Activated CD8-positive, alpha-beta memory T cell treated with anti-CD3 and anti-CD28 coated beads for 24 hours (primary cell): Measurements from ENCODE around the gene F3.
"Not testable (repeated sequence)": the region's sequence is repeated elsewhere in the genome, so short reads cannot be mapped to it uniquely, and the experiment has no call there.

Source experiments
- DNase-seq: peaks from one replicate; pipeline ENCODE4 v3.0.0-alpha.2; 2020

F3 gene

DNA sequence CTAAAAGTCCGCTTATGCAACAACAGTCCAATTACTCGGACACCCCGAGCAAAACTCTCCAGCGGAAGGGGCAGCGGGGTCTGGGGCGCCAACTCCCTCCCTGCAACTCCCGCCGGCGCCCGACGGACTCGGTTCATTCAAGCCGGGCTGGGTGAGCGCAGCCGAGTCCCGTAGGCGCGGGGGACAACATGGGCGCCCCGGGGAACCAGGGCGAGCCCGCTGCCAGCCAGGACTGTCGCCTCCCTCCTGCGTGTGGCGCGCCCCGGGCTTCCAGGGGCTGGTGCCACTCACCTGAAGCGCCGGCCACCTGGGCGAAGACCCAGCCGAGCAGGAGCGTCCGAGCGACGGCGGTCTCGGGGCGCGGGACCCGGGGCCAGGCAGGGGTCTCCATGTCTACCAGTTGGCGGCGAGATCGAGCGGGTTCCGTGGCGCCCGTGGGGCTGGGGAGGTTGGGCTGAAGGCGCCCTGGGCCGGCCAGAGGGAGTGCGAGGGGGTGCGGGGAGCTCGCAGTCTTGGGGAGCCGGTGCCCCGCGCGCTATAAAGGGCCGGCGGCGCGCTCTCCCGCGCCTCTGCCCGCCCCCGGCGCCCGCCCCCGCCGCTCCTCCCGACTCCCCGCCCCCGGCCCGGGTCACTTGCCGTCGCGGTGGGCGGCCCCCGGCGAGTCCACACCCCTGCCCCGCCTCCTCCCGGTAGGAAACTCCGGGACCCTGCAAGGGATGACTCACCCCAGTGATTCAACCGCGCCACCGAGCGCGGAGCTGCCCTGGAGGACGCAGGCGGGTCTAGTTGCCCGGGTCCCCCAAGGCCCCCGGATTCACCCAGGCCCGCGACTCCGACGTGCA, at the start of gene F3:
Gene F3, minus strand, starts transcription at position 514 of the 842 bp plus-strand sequence. Its CDS starts 123 bp downstream, at position 391.
- peak; percentile 86 for DNase-seq

DNA sequence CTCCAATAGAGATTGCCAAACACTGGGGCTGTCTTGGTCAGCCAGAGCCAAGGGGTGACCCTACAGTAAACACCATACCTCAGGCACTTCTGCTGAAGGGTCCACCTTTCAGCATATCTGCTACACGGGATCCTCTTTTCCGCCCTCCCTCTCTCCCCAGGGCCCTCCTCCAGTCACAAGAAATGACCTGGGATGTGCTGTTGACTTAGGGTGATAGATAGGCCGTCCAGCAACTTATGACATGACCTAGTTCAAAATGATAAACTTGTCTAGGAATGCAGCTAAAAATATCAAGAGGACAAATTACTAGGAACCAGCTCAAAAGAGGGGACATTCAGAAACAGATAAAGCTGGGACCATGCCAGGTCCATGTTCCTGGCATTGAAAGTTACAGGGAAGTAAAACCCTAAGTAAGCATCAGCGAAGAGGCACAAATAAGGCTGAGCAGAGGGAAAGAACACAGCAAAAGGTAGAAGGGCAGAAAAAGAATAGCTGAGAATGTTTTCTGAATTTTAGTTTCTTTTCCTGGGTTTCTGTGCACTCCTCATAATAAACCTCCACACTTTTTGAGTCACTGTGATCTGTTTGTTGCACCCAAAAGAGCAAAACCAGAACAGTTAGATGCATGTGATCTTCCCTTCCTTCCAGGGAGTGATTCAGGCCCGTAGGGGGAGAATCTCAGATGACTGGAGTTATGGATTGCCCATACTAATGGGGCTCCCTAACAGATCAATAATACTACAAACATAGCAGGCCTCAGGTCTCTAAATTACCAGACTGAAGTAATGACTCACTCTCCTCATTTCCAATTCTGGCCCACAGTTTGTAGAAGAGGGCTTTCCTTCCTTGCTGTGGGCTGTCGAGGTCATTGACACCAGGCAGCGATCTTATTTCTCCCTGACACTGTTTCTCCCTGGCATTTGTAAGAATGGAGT, 48.9 kb upstream of the F3 start:
- no peak for DNase-seq

DNA sequence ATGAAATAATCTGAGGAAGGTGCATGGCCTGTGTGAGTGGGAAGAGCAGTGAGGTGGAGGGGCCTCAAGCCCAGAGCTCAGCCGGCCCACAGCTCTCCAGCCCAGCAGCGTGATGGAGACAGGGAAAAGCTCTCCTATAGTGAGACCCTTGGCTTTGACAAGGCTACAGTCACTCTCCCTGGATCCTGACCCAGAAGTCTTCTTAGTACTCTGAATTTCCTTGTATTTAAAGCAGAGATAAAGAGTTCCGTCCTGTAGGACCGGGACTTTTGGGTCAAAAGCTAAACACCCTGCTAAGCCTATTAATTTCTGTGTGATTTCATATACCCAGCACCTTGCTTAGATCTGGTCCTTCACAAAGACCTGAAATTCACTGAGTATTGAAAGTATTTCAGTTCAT, 48.2 kb upstream of the F3 start:
- no peak for DNase-seq

DNA sequence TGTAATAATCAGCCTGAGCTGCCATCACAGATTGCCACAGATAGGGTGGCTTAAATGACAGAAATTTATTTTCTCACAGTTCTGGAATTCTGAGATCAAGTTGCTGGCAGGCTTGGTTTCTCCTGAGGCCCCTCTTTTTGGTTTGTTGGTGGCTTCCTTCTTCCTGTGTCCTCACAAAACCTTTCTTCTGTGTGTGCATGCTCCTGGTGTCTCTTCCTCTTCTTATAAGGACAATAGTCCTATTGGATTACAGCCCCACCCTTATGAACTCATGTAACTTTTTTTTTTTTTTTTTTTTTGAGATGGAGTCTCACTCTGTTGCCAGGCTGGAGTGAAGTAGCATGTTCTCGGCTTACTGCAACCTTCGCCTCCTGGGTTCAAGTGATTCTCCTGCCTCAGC, 41.0 kb upstream of the F3 start:
- DNase-seq, result no peak

DNA sequence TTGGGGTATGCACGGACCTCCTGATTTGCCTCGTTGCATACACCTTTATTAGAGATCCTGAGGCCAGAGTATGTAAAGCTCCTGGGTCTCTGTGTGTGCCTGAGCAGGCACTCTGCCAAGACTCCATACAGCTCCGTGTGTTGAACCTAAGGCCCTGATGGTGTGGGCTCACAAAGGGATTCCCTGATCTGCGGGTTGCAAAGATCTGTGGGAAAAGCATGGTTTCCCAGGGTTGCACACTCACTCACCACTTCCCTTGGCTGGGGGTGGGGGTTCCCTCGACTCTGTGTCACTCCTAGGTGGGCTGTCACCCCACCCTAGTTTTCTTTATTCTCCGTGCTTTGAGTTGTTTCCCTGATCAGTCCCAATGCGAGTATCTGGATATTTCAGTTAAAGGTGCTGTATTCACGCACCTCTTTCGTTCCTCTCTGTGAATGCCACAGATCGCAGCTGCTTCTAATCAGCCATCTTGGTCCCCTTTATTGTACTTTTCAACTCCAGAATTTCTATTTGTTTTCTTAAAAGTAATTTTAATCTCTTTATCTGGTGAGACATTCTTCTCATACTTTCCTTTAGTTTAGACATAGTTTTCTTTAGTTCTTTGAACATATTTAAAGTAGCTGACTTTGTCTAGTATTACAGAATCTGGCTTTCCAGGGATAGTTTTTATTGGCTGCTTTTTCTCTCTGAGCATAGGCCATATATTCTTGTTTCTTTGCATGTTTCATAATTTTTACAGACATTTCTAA, 39.0 kb upstream of the F3 start:
- no peak for DNase-seq

DNA sequence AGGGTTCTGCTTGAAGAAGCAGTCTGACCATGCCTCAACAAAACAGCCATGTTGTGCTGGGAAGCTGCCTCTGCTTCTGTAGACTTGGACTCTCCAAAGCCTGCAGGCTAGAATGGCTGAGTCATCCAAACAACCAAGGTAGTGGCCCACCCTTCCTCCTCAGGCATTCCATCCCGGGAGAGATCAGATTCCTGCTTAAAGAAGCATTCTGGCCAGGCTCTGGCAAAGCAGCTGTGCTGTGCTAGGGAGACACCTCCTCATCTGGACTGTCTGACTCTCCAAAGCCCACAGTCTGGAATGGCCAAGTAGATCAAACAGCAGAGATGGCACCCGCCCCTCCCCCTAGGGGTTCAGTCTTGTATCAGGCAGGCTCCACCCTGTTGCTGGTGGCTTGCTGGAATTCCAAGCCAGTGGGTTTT, 38.3 kb upstream of the F3 start:
- no peak for DNase-seq

DNA sequence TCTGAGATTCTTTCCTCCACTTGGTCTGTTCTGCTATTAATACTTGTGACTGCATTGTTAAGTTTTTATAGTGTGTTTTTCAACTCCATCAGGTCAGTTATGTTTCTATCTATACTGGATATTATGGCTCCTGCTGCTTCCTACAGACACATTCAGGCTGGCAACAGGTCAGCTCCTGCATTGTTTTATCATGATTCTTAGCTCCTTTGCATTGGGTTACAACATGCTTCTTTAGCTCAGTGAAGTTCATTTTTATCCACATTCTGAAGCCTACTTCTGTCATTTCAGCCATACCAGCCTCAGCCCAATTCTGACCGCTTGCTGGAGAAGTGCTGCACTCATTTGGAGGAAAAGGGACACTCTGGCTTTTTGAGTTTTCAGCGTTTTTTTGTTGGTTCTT, 37.3 kb upstream of the F3 start:
- DNase-seq, result no peak

DNA sequence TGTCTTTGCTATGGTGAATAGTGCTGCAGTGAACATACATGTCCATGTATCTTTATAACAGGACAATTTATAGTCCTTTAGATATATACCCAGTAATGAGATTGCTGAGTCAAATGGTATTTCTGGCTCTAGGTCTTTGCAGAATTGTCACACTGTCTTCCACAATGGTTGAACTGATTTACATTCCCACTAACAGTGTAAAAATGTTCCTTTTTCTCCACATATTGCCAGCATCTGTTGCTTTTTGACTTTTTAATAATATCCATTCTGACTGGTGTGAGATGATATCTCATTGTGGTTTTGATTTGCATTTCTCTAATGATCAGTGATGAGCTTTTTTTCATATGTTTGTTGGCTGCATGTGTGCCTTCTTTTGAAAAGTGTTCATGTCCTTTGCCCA, 32.4 kb upstream of the F3 start:
- DNase-seq, result not testable (repeated sequence)

DNA sequence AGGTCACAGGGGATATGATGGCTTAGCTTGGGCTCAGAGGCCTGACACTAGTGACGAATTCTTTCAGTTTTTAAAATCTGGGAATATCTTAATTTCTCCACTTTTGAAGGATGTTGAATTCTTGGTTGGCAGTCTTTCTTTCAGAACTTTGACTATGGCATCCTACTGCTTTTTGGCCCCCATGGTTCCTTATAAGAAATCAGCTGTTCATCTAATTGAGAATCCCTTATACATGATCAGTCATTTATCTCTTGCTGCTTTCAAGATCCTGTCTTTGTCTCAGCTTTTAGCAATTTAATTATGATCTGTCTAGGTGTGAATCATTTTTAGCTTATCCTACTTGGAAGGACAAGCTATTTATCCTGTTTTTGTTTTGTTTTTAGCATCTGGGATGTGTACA, 31.2 kb upstream of the F3 start:
- no peak for DNase-seq

DNA sequence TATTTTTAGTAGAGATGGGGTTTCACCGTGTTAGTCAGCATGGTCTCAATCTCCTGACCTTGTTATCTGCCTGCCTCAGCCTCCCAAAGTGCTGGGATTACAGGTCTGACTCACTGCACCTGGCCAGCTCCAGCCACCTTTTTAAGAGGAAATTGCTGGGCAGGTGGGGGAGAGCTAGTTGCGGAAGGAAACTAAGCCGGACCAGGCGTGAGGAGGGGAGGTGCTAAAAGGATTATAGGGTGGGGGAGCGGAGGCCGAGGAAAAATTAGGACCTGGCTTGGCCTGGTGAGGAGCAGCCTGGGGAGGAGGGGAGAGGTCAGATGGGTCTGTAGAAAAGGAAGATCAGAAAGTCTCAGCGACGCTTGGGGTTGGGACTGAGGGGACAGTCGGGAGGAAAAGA, 29.4 kb upstream of the F3 start:
- DNase-seq, result not testable (repeated sequence)

DNA sequence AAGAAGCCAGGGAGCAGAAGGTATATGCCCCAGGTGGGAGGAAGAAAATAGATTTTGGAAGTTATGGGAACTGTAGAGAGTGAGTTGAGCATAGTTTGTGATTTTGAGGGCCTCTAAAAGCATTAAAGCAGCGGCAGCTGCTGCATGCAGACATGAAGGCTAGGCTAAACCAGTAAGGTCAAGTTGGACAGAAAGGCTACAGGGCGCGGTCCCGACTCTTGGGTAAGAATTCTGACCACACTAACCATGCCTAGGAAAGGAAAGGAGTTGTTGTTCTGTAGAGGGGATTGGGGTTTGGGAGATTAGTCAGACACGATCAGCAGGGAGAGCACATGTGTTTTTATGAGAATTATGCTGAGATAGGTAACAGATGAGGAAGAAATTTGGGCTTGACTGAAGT, 27.2 kb upstream of the F3 start:
- not testable (repeated sequence) for DNase-seq

DNA sequence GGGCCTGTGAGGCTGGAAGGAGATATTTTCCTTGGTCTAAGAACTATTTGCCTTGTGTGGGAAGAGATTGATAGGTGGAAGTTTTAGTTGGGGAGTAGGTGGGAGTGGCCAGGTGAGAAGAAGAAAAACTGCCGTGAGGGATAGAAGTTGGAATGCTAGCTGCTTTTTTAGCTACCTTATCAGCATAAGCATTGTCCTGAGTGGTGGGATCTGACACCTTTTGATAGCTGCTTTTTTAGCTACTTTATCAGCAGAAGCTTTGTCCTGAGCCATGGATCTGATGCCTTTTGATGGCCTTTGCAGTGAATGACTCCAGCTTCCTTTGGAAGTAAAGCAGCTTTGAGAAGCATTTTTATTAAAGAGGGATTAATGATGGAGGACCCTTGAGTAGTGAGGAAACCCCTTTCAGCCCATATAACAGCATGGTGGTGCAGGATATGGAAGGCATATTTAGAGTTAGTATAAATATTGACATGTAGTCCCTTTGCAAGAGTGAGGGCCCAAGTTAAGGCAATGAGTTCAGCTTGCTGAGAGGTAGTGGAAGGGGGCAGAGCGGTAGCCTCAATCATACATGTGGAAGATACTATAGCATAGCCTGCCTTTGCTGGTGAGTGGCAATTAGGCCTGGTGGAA, 26.5 kb upstream of the F3 start:
- DNase-seq, result not testable (repeated sequence)

DNA sequence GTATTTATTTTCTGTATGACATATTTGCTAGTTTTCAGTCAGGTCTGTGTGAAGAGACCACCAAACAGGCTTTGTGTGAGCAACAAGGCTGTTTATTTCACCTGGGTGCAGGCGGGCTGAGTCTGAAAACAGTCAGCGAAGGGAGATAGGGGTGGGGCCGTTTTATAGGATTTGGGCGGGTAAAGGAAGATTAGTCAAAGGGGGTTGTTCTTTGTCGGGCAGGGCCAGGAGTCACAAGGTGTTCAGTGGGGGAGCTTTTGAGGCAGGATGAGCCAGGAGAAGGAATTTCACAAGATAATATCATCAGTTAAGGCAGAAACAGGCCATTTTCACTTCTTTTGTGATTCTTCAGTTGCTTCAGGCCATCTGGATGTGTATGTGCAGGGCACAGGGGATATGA, 24.9 kb upstream of the F3 start:
- not testable (repeated sequence) for DNase-seq

DNA sequence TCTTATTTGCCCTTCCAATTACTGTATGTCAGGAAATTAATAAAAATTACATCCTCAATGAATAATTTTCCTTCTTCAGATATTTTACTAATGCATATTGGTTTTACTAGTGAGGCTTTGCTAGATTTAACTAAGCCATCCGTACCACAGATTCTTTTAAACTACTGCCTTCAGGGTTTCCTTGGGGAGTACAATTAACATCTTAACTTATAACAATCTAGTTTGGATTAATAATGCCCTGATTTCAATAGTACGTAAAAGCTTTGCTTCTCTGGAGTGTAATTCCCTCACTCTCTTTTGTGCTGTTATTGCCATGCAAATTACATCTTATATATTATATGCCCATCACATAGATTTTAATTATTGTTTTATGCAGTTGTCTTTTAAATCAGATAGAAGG, 24.3 kb upstream of the F3 start:
- DNase-seq, result no peak

DNA sequence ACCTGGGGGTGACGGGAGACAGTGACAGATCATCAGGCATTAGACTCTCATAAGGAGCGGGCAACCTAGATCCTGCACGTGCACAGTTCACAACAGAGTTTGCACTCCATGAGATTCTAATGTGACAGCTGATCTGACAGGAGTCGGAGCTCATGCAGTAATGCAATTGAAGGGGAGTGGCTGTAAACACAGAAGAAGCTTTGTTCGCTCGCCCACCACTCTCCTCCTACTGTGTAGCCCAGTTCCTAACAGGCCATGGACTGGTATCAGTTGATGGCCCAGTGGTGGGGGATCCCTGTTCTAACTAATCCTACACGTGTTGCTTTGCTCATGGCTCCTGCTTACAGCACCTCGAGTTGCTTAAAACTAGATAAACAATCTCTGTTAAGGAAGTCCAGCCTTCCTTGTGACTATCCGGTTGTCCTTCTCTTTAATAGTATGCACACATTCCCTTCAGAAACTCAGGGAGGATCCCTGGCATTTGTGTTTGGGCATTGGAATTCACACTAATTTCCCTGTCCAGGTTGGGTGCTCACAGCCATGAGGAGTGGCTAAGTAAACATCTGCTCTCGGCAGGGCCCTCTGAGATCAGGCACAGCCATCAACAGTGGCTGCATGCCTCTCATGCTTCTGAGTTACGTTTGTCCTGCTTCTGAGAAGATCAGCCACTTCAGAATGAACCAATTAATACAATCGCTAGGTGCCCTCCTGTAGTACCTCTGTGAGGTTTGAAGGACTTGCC, 21.1 kb upstream of the F3 start:
- DNase-seq, result no peak

DNA sequence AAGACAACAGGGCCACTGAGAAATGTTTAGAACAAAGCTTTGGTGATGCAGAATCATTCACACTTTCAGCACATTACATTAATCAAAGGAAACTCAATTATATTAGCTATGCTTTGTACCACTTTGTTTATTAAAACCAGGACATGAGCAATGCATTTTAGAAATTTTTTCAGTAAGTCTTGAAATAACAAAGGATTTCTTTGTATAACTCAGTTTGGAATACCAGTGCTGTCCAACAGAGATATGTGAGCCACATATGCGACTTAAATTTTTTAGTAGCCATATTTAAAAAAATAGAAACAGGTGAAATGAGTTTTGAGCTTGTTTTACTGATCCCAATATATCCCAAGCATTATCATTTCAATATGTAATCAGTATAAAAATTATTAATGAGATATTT, 18.8 kb upstream of the F3 start:
- DNase-seq, result no peak

DNA sequence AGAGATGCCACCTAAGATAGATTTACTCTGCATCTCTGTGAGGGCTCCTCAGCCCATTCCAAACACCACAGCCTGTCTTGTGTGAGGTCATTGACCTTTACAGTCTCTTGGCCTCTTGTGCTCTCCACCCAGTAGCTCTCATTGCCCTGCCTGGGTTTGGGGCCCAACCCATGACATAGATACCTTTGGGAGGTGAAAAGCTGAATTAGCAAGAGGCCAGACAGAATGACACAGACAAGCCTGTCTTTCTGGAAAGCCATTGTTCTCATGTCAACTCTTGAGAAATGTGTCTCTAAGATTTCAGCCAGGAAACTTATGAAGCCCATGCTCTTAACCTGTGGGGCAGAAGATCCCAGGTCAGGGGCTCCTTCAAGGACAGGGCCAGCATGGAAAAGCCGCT, 18.4 kb upstream of the F3 start:
- DNase-seq, result no peak

DNA sequence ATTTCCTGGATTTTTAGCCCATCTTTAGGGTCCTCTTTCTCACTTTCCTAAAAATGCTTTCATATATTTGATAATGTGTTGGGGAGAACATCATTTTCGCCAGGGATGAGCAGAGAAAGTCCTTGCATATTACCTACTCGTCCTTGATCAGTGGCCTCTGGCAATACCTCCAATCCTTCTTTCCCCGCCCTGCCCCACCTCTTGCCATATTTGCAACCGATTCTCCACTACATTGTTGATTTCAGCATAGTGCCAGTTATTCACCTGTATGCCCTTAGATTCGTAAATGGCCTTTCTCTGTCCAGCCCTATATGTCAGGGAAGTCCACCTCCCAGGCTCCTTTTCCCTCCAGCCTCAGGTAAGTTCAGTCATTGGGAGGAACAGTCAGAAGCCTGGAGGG, 13.5 kb upstream of the F3 start:
- no peak for DNase-seq

DNA sequence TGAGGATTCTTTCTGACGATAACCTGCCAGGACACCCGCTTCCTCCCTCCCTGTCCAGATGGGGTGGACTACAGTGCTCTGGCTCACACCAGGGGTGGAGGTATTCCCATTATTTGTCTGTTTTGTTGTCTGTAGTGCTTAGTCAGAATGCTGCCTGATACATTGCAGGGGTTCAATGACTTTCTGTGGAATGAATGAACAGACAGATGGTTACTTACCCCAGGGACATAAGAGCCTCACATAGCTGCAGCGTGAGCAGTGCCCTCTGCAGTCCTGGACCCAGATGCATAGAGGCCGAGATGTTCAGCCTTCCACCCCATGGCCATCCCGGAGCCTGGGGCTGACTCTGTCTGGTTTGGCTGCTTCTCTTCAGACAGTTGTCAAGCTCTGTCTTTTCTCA, 13.0 kb upstream of the F3 start:
- DNase-seq, result no peak

DNA sequence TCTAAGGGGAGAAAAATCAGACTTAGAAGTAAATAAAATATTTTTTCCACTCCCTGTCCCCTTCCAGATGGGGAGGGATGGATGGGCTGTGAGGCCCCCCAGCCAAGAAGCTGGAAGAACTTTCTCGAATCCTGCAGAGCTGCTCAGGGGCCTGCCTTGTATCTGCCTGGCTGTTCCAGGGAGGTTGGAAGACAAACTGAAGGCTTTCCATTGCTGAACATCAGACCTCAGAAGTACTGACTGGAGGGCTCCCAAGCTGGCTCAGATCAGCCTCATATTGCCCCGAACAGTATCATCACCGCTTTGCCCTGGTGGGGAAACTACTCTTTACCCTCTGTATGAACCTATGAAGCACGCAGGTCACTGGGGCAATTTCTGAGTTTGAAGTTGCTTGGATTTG, 12.4 kb upstream of the F3 start:
- no peak for DNase-seq

DNA sequence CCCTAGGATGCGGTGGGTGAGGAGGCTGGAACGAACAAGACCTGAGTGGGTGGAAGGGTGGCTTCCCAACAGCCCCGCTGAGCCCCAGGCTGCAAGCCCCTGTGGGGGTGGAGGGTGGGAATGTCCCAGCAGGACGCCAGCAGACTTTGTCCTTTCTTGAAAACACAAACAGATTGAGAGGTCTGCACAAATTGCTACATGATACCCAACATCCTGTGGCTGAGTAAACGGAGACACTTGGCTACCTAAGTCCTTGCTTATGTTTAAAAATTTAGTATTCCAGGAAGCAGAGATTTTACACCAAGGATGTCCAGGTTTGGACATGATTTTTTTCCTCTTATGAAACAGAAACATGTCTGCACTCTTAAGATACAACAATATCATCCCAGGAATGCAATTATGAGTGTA, 11.8 kb upstream of the F3 start:
- DNase-seq, result no peak

DNA sequence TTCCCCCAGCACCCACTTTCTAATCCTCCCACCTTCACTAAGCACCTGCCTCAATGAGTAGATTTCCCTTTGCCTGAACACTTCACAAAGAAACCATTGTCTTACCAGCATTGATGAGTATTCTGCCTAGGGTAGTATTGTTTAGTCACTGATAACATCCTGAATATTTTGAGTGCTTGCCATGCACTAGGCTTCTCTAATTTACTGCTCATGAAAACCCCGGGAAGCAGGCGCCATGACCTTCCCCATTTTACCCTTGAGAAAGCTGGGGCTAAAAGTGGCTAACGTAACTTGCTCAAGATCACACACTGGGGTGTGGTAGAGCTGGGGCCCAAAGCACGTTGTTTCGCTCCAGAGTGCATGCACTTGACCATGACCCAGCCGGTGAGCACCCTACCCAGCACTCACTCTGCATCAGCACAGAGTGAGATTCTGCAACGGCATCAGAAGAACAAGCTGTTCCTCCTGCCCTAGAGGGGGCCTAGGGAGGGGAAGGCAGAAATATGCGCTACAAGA, 10.6 kb upstream of the F3 start:
- DNase-seq, result no peak
